MV-4-11 (cell line): ENCODE measurements around the gene PKD1.

Experiments used
- DNase-seq: peaks from one replicate; lab custom pipeline; 2025; lab: John Stamatoyannopoulos, UW

Gene PKD1

DNA sequence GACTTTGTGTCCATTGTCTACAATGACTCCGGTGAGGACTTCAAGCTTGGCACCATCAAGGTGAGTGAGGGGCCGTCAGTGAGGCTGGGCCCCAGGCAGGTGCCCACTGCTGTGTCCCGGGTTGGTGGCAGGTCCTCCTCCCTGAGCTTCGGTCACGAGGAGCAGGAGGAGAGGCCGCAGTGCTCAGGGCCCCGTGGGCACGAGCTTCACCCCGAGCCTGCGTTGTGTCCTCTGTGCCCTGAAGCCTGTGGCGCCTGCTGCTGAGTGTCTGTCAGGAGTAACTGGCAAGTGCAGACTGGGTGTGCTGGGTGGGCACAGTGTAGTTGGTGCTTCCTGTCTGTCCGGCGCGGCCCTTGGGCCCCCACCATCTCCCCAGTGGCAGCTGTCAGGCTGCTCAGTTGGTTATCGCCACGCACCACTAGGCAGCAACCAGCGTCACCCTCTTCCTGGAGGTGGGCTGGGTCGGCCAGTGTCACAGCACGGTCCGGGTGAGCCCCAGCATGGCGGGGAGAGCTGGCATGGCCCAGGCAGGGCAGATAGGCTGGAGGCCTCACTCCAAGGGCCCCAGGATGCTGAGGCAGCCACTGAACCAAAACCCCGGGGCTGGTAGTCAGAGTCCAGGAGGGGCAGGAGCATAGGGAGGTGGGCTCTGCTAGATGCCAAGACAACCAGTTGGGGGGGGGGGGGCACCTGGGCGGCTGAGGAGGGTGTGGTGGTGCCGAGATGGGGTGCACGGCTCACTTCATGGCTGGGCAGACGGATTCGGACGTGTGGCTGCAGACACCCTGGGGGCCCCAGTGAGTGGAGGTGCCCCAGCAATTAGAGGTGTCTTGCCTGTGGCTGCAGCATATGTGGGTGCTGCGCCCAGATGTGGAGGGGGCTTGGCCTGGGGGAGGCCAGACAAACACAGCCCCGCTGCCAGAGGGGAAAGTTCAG, 48.6 kb downstream of the PKD1 start:
- DNase-seq: no peak

DNA sequence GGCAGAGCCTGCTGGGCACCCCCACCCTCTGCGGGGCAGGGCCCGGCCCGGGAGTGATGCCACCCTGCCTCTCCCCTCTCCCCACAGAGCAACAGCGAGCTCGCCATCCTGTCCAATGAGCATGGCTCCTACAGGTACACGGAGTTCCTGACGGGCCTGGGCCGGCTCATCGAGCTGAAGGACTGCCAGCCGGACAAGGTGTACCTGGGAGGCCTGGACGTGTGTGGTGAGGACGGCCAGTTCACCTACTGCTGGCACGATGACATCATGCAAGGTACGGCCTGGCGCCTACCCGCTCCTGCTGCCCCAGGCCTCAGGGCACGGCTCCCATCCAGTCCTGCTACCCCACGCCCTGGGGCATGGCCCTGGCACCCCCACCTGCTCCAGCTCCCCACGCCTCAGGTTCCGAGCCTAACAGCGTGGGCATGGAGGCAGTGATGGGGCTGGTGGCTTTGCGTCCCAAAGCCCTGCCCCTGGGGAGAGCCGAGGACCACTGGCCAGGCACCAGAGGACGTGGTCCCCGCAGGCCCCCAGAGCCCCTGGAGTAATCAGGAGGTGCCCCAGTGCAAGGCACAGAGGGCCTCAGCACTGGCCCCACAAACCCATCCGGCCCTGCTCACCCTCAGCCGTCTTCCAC, 49.5 kb downstream of the PKD1 start:
- DNase-seq: no peak

DNA sequence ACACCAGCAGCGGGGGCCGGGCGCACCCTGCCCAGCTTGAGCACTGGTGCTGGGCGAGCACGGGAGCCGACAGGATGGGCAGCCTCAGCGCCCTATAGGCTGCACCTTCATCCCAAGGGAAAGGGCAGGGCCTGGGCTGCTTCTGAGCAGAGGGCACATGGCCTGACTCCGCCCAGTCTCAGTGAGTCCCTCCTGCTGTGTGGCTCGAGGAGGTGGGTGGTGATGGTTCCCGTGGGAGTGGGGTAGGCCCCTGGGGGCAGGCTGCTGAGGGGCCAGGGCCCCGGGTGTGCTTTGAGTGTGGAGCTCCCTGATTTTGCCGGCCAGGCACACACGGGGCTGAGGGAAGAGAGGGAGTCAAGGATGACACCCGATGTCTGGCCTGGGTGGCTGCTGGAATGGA, 50.0 kb downstream of the PKD1 start:
- DNase-seq: no peak

DNA sequence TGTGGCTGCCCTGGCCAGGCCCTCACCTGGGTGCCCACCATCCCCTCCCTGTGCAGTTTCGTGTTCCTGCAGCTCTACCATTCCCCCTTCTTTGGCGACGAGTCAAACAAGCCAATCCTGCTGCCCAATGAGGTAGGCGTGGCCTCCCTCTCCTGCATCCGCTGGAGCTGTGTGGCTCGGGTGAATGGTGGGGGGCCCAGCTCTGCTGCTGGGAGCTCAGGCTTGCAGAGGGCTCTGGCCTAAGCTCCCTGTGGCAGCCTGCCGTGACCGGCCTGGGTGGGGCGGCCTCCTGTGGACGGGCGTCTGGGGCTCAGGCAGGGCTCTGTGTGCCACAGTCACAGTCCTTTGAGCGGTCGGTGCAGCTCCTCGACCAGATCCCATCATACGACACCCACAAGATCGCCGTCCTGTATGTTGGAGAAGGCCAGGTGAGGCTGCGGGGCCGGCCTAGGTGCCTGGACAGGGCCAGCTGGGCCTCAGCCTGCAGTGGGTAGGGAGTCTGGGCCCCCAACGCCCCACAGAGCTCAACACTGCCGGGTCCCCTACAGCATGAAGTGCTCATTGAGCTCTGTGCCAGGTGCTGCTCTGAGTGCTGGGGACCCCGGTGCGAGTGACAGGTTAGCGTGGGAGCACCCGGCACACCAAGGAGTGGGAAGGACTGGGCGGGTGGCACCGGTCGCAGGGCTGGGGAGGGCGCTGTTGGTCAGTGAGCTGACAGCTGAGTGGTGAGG, 50.6 kb downstream of the PKD1 start:
- DNase-seq: no peak

DNA sequence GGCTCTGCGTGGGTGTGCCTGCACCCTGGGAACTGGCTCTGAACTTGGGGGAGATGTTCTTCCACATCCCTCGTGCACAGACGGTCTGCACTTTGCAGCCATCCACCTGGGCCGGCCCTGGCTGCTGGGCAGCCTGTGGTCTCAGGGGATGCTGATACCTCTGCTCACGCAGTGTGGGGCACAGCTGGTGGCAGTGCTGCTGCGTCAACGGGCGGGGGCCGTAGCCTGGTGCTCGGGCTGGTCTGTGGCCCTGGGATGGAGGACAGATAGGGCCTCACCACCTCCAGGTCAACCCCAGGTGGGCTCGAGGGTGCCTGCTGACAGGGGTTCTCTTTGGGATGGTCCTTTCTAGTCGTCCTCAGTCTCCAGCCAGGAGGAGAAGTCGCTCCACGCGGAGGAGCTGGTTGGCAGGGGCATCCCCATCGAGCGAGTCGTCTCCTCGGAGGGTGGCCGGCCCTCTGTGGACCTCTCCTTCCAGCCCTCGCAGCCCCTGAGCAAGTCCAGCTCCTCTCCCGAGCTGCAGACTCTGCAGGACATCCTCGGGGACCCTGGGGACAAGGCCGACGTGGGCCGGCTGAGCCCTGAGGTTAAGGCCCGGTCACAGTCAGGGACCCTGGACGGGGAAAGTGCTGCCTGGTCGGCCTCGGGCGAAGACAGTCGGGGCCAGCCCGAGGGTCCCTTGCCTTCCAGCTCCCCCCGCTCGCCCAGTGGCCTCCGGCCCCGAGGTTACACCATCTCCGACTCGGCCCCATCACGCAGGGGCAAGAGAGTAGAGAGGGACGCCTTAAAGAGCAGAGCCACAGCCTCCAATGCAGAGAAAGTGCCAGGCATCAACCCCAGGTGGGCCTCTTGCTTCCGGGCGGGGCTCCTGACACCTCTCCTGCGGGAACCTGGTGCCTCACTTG, 51.6 kb downstream of the PKD1 start:
- no peak for DNase-seq

DNA sequence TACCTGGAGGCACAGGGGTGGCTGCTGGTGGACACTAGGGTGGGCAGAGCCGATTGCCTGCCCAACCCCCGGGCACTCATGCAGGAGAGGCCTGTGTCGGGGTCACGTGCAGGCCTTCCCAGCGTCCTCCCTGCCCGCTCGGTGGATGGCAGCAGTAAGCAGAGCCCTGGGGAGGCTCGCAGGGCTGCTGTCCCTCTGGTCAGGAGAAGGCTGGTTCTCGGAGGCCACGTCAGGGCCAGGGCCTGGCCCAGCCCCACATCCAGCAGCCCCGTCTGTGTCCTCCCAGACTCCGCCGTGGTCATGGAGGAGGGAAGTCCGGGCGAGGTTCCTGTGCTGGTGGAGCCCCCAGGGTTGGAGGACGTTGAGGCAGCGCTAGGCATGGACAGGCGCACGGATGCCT, 52.3 kb downstream of the PKD1 start:
- DNase-seq: no peak

DNA sequence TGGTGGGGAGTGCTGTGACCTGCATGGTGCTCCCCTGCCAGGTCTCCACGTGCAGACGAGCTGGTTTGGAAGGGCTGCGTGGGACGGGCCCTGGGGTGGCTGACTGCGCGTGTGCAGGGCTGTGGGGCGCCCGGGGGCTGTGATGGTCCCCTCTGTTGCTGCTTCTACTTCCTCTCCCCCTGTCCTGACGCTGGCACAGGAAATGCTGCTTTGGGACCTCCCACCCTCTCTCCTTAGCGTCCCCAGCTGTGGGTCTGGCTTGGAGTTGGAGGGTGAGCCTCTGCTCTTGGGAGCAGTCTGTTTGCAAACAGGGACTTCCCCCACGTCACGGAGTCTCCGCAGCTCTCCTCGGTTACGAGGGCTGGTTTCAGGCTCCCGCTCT, 52.7 kb downstream of the PKD1 start:
- DNase-seq: no peak

DNA sequence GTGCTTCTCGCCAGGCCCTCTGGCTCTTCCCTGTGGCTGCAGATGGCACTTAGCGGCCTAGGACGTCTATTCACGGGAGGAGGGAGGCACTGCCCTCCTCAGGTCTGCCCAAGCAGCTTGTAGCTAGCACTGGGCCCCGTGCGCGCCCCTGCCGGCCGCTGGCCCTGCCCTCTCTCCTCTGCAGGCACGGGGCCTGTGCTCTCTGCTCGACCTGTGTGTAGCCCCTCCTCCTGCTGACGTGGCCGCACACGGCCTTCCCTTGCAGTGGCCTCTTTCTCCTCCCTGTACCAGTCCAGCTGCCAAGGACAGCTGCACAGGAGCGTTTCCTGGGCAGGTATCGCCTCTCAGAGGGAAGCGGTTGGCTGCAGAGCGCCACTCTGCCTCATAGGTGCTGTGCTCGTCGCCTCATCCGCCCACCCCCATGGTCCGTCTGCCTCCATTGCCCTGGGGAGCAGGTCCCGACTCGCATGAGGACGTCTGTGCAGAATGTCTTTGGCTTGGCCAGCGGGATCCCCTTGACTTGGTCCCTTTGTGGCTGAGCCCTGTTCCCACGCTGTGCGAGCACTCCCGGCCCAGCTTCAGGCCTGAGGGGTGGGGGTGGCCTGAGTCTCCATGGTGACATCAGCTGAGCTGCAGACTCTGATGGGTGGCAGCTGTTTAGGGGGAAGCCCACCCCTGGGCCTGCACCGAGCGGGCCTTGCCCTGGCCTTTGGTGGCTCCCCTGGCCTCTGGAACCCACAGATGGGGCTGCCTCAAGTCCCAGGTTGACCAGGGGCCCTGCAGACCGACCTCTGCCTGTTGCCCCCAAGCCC, 53.3 kb downstream of the PKD1 start:
- no peak for DNase-seq

DNA sequence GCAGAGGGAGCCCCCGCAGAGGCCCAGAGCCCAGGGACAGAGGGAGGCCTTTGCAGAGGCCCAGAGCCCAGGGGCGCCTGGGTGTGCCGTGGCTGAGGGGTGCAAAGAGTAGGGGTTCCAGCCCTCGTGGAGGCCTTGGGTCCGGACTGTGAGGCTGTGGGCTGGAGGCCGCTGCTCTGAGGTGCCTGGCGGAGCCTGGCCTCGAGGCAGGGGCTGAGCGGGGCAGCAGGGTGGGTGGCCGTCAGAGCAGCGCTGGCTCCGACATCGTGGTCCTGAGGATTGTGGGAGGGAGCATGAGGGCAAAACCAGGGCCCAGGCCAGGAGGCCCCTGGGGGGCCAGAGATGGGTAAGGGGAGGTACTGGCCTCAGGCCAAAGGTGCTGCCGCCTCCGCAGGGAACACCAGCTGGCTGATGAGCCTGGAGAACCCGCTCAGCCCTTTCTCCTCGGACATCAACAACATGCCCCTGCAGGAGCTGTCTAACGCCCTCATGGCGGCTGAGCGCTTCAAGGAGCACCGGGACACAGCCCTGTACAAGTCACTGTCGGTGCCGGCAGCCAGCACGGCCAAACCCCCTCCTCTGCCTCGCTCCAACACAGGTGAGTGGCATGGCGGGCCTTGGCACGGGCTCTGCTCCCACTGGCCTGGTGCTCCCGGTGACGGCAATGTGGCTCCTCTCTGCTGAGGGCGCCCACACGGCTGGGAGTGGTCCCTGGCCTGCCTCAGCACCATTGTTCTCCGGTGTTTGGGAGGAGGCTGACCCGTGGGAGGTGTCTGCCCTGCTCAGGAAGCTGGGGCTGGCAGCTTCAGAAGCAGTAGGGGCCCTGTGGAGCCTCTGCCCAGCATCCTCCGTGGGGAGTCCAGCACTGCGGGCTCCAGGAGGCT, 54.3 kb downstream of the PKD1 start:
- no peak for DNase-seq

DNA sequence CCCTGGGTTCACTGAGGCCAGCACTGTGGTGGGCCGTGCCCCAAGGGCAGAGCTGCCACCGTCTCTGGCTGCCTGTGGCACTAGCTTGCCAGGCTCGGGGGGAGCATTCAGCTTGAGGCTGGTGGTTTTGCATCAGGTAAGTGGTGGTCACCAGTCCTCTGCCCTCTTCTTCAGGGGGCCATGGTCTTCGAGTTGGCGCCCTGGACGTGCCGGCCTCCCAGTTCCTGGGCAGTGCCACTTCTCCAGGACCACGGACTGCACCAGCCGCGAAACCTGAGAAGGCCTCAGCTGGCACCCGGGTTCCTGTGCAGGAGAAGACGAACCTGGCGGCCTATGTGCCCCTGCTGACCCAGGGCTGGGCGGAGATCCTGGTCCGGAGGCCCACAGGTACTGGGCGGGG, 55.7 kb downstream of the PKD1 start:
- no peak for DNase-seq

DNA sequence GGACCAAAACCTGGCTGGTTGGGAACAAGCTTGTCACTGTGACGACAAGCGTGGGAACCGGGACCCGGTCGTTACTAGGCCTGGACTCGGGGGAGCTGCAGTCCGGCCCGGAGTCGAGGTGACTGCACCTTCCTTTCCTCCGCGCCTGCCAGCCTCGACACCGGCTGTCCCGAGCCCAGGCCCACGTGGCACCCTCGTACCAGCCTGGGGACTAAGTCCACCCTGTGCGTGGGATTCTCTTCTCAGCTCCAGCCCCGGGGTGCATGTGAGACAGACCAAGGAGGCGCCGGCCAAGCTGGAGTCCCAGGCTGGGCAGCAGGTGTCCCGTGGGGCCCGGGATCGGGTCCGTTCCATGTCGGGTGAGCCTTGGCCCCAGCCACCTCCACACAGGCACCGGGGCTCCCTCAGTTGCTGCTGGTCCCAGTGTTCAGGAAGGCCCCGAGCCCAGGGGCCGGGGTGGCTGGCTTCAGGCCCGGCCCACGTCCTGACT, 56.3 kb downstream of the PKD1 start:
- DNase-seq: no peak

DNA sequence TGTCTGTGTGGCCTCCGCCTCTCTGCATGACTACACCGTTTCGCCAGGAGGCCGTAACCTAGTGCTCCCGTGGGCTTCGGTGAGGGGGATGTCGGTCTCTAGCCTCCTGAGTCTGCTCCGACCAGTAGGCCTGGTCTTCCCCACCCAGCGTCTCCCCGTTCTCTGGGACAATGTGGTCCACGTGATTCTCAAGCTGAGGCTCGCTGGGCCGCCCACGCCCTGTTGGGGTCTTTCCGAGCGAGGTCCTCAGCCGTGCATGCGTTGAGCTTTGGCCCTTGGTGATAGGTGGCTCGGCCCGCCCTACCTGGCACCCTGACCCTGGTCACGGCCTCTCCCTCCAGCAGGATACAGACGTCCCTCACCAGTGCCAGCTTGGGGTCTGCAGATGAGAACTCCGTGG, 57.0 kb downstream of the PKD1 start:
- DNase-seq: no peak

DNA sequence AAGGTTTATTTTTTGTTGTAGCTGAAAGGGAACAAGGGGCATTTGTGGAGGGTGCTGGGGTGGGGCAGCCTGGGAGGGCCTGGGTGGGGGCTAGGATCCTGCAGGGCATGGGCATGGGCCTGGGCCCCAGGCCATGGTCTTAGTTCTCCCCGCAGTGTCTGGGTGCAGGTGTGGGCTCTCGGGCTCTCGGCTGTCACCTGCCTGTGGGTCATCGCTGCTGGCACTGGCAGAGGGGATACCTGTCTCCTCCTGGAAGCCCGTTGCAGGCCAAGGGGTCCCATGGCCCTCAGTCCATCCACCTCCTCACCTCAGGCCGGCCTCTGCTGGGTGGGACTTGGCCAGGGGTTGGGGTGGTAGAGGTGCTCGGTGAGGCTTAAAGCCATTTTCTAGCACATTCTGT, 57.6 kb downstream of the PKD1 start:
- no peak for DNase-seq

DNA sequence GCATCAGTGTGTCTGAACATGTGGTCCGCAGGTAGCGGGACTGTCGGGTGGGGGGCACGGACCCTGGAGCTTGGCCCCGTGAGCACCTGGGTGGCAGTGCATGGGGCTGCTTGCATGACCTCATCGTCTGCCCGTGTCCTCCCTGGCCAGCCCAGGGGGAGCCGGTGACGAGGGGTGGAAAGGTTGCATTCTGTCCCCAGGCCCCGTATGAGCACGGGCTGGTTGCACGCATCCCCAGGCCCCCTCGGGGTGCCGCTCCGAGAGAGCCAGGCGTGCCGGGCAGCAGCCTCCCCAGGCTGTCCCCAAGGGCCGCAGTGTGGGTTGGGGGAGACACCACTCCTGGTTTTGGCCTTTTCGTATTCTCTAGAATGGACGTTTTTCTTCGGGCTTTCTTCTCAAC, 58.0 kb downstream of the PKD1 start:
- no peak for DNase-seq

DNA sequence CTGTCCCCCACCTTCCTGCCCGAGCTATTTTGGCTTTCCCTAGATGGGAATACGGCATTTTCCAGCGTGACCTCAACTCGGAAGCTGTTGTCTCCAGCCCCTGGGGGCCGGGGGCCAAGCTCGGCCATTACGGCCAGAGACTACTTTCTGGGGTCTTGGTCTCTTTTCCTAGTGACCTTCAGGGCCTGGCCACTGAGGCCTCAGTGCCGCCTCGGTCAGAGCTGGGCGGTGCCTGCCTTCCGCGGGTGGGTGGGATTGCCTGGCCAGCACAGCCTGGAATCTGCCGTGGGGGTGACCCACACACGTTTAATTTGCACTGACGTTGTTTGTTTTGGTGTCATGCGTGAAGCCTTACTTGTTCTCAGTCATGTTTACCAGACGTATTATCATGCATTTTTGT, 58.7 kb downstream of the PKD1 start:
- no peak for DNase-seq

DNA sequence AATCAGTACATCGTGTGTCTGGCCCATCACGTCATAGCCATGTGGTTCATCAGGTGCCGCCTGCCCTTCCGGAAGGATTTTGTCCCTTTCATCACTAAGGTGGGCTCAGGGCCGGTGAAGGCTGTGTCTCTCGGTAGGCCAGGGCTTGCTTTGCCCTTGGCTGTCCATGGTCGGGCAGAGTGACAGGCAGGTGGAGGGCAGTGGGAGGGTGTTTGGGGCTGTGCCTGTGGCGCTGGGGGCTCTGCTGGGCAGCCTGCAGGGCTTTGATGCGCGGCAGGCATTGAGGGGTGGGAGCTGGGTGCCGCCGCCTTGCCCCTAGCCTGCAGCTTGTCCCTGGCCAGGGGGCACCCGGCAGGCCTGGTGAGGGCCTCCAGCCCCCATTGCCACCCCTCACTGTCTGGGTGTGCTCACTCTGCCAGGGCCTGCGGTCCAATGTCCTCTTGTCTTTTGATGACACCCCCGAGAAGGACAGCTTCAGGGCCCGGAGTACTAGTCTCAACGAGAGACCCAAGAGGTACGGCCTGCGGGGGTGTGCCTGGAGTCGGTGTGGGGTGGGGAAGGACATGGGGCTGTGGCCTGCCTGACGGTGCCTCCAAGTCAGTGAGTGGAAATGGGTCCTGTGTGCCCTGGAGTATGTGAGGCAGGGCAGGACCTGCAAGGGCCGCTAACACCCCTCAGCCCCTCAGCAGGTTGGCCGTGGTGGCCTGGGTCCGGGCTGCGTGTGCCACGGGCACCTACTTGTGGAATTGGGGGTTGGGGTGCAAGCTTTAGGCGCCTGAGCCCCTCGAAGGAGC, 59.4 kb downstream of the PKD1 start:
- DNase-seq: no peak

DNA sequence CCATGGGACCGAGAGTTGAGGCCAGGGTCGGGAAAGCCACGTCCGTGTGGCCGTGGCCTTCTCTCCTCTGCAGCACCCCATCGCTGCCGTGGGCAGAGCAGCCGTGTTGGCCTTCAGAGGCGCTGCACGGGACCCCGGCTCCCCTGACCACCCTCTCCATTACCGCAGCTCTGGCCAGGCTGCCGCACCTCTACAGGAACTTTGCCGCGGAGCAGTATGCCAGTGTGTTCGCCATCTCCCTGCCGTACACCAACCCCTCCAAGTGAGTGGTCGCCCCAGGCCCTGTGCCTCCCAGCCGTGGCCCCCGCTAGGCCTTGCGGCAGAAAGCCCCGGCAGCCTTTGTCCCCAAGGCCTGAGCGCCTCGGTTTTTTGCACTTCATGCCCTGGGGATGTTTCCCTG, 60.1 kb downstream of the PKD1 start:
- DNase-seq: no peak

DNA sequence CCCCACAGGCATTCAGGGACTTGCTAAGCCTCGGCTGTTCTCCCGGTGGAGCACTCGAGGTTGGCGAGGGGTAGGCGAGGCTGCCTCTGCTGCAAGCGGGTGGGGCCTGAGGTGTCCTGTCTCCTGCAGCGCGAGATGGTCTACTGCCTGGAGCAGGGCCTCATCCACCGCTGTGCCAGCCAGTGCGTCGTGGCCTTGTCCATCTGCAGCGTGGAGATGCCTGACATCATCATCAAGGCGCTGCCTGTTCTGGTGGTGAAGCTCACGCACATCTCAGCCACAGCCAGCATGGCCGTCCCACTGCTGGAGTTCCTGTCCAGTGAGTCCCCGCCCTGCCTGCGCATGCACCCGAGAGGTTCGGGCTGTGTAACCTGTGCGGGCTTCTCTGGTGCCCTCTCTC, 61.6 kb downstream of the PKD1 start:
- no peak for DNase-seq

DNA sequence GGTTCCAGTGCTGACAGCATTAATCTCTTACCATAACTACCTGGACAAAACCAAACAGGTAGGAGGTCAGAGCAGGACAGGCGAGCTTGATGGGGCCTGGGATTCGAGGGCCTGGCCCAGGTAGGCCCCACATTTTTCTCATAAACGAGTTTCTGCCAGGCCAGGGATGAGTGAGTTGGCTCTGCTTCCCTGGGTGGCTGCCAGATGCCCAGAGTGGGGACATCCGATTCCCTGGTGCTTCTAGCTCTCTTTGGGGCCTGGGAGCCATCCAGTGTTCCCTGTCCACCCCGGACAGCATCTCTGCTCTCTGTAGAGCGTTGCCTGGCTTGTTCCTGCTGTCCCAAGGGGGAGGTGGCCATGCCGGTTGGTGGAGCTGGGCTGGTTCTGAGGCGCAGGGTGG, 62.8 kb downstream of the PKD1 start:
- DNase-seq: no peak
